ENCODE data around the gene PRPSAP2.

The PRPSAP2 gene

DNA sequence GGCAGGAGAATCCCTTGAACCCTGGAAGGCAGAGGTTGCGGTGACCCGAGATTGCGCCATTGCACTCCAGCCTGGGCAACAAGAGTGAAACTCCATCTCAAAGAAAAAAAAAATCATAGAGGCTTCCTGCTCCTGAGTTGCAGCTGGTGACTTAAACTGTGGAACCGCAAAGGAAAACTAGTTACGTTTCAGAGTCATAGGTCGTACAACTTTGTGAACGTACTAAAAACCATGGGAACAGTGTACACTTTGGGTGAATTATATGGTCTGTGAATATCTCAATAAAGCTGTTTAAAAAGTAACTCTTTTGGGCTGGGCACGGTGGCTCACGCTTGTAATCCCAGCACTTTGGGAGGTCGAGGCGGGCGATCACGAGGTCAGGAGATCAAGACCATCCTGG lies 117.7 kb downstream of the PRPSAP2 start:
- Histone ChIP-seq H3K36me3 (ENCODE audit: control insufficient read depth in 1 of 2, insufficient read depth in 2 of 2, low read length in 2 of 2) (peaks cover 13 to 60% of the 10 kb centered on the region in 2 donors), H3K4me1 (ENCODE audit: control insufficient read depth in 1 of 2, insufficient read depth in 2 of 2, low read length in 2 of 2) (peaks cover 7 to 9% of the 10 kb centered on the region in 2 donors), H3K9ac (ENCODE audit: low read depth in 1 of 2, low read length in 2 of 2) (no peak overlapping the region), H3K27me3 (ENCODE audit: control insufficient read depth in 1 of 2, insufficient read depth in 2 of 2, low read length in 2 of 2) (no peaks in the 10 kb centered on the region), H3K4me3 (ENCODE audit: low read depth in 1 of 2, low read length in 2 of 2) (no peak overlapping the region), H3K27ac (ENCODE audit: low read depth, low read length) (no peak overlapping the region), H3K9me3 (ENCODE audit: control insufficient read depth in 1 of 2, low read length in 2 of 2) (no peaks in the 10 kb centered on the region)

DNA sequence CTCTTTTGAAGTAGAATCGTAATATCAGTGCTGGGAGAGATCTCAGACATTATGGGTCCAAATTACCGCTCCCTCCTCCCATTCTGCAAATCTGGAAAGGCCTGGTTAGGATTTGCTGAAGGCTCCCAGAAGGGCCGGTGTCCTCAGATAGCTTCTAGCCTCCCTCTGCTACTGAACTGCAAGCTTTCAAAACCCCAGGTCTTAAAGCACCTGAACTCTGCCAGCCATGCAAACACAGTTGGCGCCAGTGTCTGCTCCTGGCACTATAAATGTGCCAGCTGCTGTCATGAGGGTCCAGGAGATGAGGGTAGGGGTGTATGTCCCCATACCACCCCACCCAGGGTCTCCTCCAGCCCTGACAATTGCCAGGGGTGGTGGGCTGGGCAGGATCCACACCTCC lies 118.3 kb downstream of the PRPSAP2 start:
- Histone ChIP-seq H3K9me3 (ENCODE audit: control insufficient read depth in 1 of 2, low read length in 2 of 2) (no peaks in the 10 kb centered on the region), H3K27ac (ENCODE audit: low read depth, low read length) (no peak overlapping the region), H3K9ac (ENCODE audit: low read depth in 1 of 2, low read length in 2 of 2) (no peak overlapping the region), H3K4me3 (ENCODE audit: low read depth in 1 of 2, low read length in 2 of 2) (no peak overlapping the region), H3K36me3 (ENCODE audit: control insufficient read depth in 1 of 2, insufficient read depth in 2 of 2, low read length in 2 of 2) (peaks cover 9 to 55% of the 10 kb centered on the region in 2 donors), H3K4me1 (ENCODE audit: control insufficient read depth in 1 of 2, insufficient read depth in 2 of 2, low read length in 2 of 2) (peaks cover 10 to 12% of the 10 kb centered on the region in 2 donors), H3K27me3 (ENCODE audit: control insufficient read depth in 1 of 2, insufficient read depth in 2 of 2, low read length in 2 of 2) (no peaks in the 10 kb centered on the region)

DNA sequence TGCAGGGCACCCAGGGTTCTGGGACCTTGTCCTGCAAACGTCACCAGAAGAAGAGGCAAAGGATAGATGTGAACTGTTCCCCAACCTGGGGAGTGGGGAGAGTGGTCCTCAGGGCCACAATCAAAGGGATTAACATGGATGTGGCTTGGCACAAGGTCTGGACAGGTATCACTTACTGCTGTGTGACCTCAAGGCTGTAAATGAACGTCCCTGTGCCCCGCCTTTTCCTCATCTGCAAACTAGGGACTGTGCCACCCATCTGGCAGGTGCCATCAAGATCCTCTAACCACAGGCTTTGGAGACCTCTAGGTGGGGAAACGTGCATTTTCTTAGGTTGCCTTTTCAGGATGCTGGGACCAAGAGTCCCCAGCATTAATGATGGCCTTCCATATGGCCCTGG lies 119.1 kb downstream of the PRPSAP2 start:
- Histone ChIP-seq H3K36me3 (ENCODE audit: control insufficient read depth in 1 of 2, insufficient read depth in 2 of 2, low read length in 2 of 2) (peaks cover 7 to 49% of the 10 kb centered on the region in 2 donors), H3K4me3 (ENCODE audit: low read depth in 1 of 2, low read length in 2 of 2) (no peak overlapping the region), H3K9ac (ENCODE audit: low read depth in 1 of 2, low read length in 2 of 2) (no peak overlapping the region), H3K27me3 (ENCODE audit: control insufficient read depth in 1 of 2, insufficient read depth in 2 of 2, low read length in 2 of 2) (no peaks in the 10 kb centered on the region), H3K27ac (ENCODE audit: low read depth, low read length) (no peak overlapping the region), H3K4me1 (ENCODE audit: control insufficient read depth in 1 of 2, insufficient read depth in 2 of 2, low read length in 2 of 2) (peaks cover 16 to 18% of the 10 kb centered on the region in 2 donors), H3K9me3 (ENCODE audit: control insufficient read depth in 1 of 2, low read length in 2 of 2) (no peaks in the 10 kb centered on the region)

DNA sequence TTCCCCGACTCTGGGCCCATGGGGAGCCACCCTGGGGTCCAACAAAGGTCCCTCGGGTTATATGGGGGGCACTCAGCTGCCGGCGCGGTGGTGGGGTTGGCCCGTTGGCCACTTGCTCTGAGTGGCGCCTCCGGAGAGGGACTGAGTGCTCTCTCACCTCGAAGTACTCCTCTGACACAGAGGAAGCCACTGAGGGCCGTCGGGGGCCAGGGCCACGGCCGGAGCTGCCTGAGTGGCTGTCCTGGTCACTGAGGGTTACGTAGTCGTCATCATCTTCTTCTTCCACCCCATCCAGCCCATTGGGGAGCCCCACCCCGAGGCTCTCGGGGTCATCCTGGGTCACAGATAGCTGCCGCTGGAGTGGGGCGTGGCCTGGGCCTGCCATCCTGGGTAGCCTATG lies 119.7 kb downstream of the PRPSAP2 start:
- no peak overlapping the region for H3K9ac ChIP-seq (ENCODE audit: low read depth in 1 of 2, low read length in 2 of 2)
- H3K9me3 ChIP-seq (ENCODE audit: control insufficient read depth in 1 of 2, low read length in 2 of 2): no peaks in the 10 kb centered on the region
- H3K27ac ChIP-seq (ENCODE audit: low read depth, low read length): no peak overlapping the region
- no peaks in the 10 kb centered on the region for H3K27me3 ChIP-seq (ENCODE audit: control insufficient read depth in 1 of 2, insufficient read depth in 2 of 2, low read length in 2 of 2)
- H3K4me1 ChIP-seq (ENCODE audit: control insufficient read depth in 1 of 2, insufficient read depth in 2 of 2, low read length in 2 of 2): peaks cover 22 to 24% of the 10 kb centered on the region in 2 donors
- peaks cover 7 to 46% of the 10 kb centered on the region in 2 donors for H3K36me3 ChIP-seq (ENCODE audit: control insufficient read depth in 1 of 2, insufficient read depth in 2 of 2, low read length in 2 of 2)
- no peak overlapping the region for H3K4me3 ChIP-seq (ENCODE audit: low read depth in 1 of 2, low read length in 2 of 2)

DNA sequence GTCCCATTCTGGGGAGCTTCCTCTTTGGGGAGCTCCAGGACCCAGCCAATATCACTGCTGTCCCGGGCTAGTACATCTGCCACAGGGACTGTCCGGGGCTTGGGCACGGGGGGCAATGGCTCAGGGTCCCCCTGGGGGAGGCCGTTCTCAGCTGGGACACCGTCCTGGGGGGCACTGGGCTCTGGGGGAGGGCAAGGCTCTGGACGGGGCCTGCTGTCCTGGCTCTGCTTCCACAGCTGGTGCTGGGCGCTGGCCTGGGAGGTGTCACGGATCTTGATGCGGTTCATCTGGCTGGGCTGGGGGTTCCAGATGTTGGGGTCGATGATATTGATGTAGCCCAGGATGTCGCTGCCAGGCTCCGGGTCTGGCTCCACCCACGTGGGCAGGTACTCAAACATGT lies 120.1 kb downstream of the PRPSAP2 start:
- no peak overlapping the region for H3K4me3 ChIP-seq (ENCODE audit: low read depth in 1 of 2, low read length in 2 of 2)
- no peaks in the 10 kb centered on the region for H3K9me3 ChIP-seq (ENCODE audit: control insufficient read depth in 1 of 2, low read length in 2 of 2)
- H3K4me1 ChIP-seq (ENCODE audit: control insufficient read depth in 1 of 2, insufficient read depth in 2 of 2, low read length in 2 of 2): peaks cover 26 to 28% of the 10 kb centered on the region in 2 donors

DNA sequence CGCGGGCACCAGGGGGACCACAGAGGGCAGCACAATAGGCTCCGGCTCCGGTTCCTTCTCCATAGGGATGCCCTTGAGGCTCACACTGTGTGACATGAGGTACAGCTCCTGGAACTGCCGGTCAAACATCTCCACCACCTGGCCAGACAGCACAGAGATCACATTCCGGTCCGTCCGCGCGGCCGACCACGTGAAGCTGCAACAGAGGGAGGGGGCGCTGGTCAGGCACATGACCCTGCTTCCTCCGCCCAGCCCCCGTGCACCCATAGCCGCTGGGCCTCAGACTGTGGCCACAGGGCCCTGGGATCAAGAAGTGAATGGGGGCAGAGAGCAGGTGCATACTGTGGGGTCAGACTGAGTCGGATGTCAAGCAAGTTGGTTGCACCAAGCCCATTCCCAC lies 120.7 kb downstream of the PRPSAP2 start:
- no peaks in the 10 kb centered on the region for H3K9me3 ChIP-seq (ENCODE audit: control insufficient read depth in 1 of 2, low read length in 2 of 2)
- peaks cover 27 to 33% of the 10 kb centered on the region in 2 donors for H3K4me1 ChIP-seq (ENCODE audit: control insufficient read depth in 1 of 2, insufficient read depth in 2 of 2, low read length in 2 of 2)
- H3K36me3 ChIP-seq (ENCODE audit: control insufficient read depth in 1 of 2, insufficient read depth in 2 of 2, low read length in 2 of 2): peaks cover 9 to 46% of the 10 kb centered on the region in 2 donors
- H3K27ac ChIP-seq (ENCODE audit: low read depth, low read length): no peak overlapping the region
- no peaks in the 10 kb centered on the region for H3K27me3 ChIP-seq (ENCODE audit: control insufficient read depth in 1 of 2, insufficient read depth in 2 of 2, low read length in 2 of 2)
- no peak overlapping the region for H3K4me3 ChIP-seq (ENCODE audit: low read depth in 1 of 2, low read length in 2 of 2)
- H3K9ac ChIP-seq (ENCODE audit: low read depth in 1 of 2, low read length in 2 of 2): no peak overlapping the region

More for the DNA sequence above, 120.1 kb downstream of the PRPSAP2 start:
- Histone ChIP-seq H3K36me3 (ENCODE audit: control insufficient read depth in 1 of 2, insufficient read depth in 2 of 2, low read length in 2 of 2) (peaks cover 7 to 46% of the 10 kb centered on the region in 2 donors), H3K27ac (ENCODE audit: low read depth, low read length) (no peak overlapping the region), H3K27me3 (ENCODE audit: control insufficient read depth in 1 of 2, insufficient read depth in 2 of 2, low read length in 2 of 2) (no peaks in the 10 kb centered on the region), H3K9ac (ENCODE audit: low read depth in 1 of 2, low read length in 2 of 2) (no peak overlapping the region)
